Stimulated activated CD8-positive, alpha-beta memory T cell treated with anti-CD3 and anti-CD28 coated beads, Interleukin-4, amount 100 ng/mL, for 24 hours (primary cell): ENCODE results near the gene MAGOH.
"Not testable (repeated sequence)": the region's sequence is repeated elsewhere in the genome, so short reads cannot be mapped to it uniquely, and the experiment has no call there.

Experiments used
- DNase-seq: peaks from one replicate; pipeline ENCODE4 v3.0.0-alpha.2; 2020; ENCODE audit warnings: low read depth

MAGOH gene

GRCh38 chr1:53220171-53220961, 18.0 kb downstream of the MAGOH start, which contains the start of gene CZIB:
Gene CZIB (minus strand): TSS chr1:53220634. CDS start chr1:53220575, 59 bp downstream.
- peak; percentile 94 for DNase-seq

GRCh38 chr1:53219711-53220110, 18.6 kb downstream of the MAGOH start:
- no peak for DNase-seq

- no peak for DNase-seq
These were observed 20.1 kb downstream of the MAGOH start for GRCh38 chr1:53218201-53218600.

- no peak for DNase-seq
These were observed 23.9 kb downstream of the MAGOH start for GRCh38 chr1:53214376-53214940.

- DNase-seq, result no peak
These were observed 27.4 kb downstream of the MAGOH start for GRCh38 chr1:53210954-53211353.

GRCh38 chr1:53210352-53210751, 28.0 kb downstream of the MAGOH start:
- no peak for DNase-seq

- DNase-seq, result no peak
These were observed 30.6 kb downstream of the MAGOH start for GRCh38 chr1:53207726-53208125.

GRCh38 chr1:53206735-53207379, 31.5 kb downstream of the MAGOH start:
- DNase-seq, result no peak

- DNase-seq, result not testable (repeated sequence)
These were observed 32.1 kb downstream of the MAGOH start for GRCh38 chr1:53206083-53206685.

- DNase-seq, result not testable (repeated sequence)
These were observed 32.8 kb downstream of the MAGOH start for GRCh38 chr1:53205496-53205895.

GRCh38 chr1:53203466-53203865, 34.9 kb downstream of the MAGOH start:
- no peak for DNase-seq

- DNase-seq, result no peak
These were observed 40.1 kb downstream of the MAGOH start for GRCh38 chr1:53198241-53198651.

GRCh38 chr1:53197291-53198200, 40.8 kb downstream of the MAGOH start:
- no peak for DNase-seq

GRCh38 chr1:53196485-53197290, 41.6 kb downstream of the MAGOH start, which contains the start of gene CPT2:
Gene CPT2 (plus strand): TSS chr1:53196824. CDS start chr1:53196944, 120 bp downstream.
- peak; percentile 91 for DNase-seq

GRCh38 chr1:53196017-53196484, 42.3 kb downstream of the MAGOH start:
- no peak for DNase-seq

- no peak for DNase-seq
These were observed 42.9 kb downstream of the MAGOH start for GRCh38 chr1:53195246-53196016.

- DNase-seq, result no peak
These were observed 48.1 kb downstream of the MAGOH start for GRCh38 chr1:53190210-53190611.

GRCh38 chr1:53189061-53189460, 49.3 kb downstream of the MAGOH start:
- DNase-seq, result no peak

GRCh38 chr1:53188099-53188498, 50.2 kb downstream of the MAGOH start:
- DNase-seq, result no peak

GRCh38 chr1:53187401-53187800, 50.9 kb downstream of the MAGOH start:
- no peak for DNase-seq
